Subcutaneous abdominal adipose tissue (tissue), 5 donors: ENCODE measurements around the gene ZNF775.

Source experiments
- H3K27ac ChIP-seq: one replicate; pipeline ENCODE4 v1.7.0; 2013; ENCODE audit warnings: low read depth, mild to moderate bottlenecking, inconsistent platforms, low read length, moderate library complexity
- H3K27me3 ChIP-seq, 5 donors: one replicate each; pipeline ENCODE4 v1.7.0; 2013; ENCODE audit warnings: low read length in 5 of 5, inconsistent platforms in 1 of 5; ENCODE audit not compliant: control insufficient read depth in 5 of 5, insufficient read depth in 4 of 5
- H3K36me3 ChIP-seq, 5 donors: one replicate each; pipeline ENCODE4 v1.7.0; 2013; ENCODE audit warnings: low read length in 5 of 5; ENCODE audit not compliant: control insufficient read depth in 5 of 5, insufficient read depth in 5 of 5
- H3K4me1 ChIP-seq, 5 donors: one replicate each; pipeline ENCODE4 v1.7.0; 2013; ENCODE audit warnings: low read length in 5 of 5, mild to moderate bottlenecking in 3 of 5, moderate library complexity in 1 of 5; ENCODE audit not compliant: control insufficient read depth in 5 of 5, insufficient read depth in 5 of 5
- H3K4me3 ChIP-seq, 5 donors: one replicate each; pipeline ENCODE4 v1.7.0; 2013; ENCODE audit warnings: low read length in 5 of 5, low read depth in 1 of 5
- H3K9ac ChIP-seq, 5 donors: one replicate each; pipeline ENCODE4 v1.7.0; 2013; ENCODE audit warnings: low read length in 5 of 5, mild to moderate bottlenecking in 4 of 5, moderate library complexity in 3 of 5
- H3K9me3 ChIP-seq, 5 donors: one replicate each; pipeline ENCODE4 v1.7.0; 2013; ENCODE audit warnings: low read length in 5 of 5; ENCODE audit not compliant: control insufficient read depth in 5 of 5
- donor health status: healthy.
- donor health status: healthy.
- donor health status: healthy.
- donor health status: healthy.
- donor health status: healthy.

ZNF775 gene

GRCh38 chr7:150337179-150337578 is 42.0 kb upstream of the ZNF775 start:
- Histone ChIP-seq H3K9ac (no peak overlapping the region), H3K27ac (no peak overlapping the region), H3K27me3 (peaks cover 0 to 19% (median 8%) of the 10 kb centered on the region in 5 donors), H3K4me1 (peaks cover 5 to 71% (median 58%) of the 10 kb centered on the region in 5 donors), H3K36me3 (peaks cover 0 to 28% (median 18%) of the 10 kb centered on the region in 5 donors), H3K4me3 (no peak overlapping the region), H3K9me3 (no peaks in the 10 kb centered on the region)

- no peak overlapping the region for H3K4me3 ChIP-seq
- H3K4me1 ChIP-seq, result peaks cover 5 to 71% (median 58%) of the 10 kb centered on the region in 5 donors
- H3K9me3 ChIP-seq, result no peaks in the 10 kb centered on the region
- no peak overlapping the region for H3K27ac ChIP-seq
- H3K27me3 ChIP-seq, result peaks cover 0 to 19% (median 9%) of the 10 kb centered on the region in 5 donors
- H3K9ac ChIP-seq, result peak overlapping the region in 1 of 5 donors; percentile 26
- peaks cover 0 to 28% (median 18%) of the 10 kb centered on the region in 5 donors for H3K36me3 ChIP-seq
Observed at GRCh38 chr7:150337659-150338081, 41.5 kb upstream of the ZNF775 start.

GRCh38 chr7:150338166-150338829 is 40.8 kb upstream of the ZNF775 start:
- H3K36me3 ChIP-seq, result peaks cover 0 to 26% (median 12%) of the 10 kb centered on the region in 5 donors
- peak overlapping the region; percentile 10 for H3K27ac ChIP-seq
- peak overlapping the region in 1 of 5 donors; percentile 26 for H3K9ac ChIP-seq
- H3K4me1 ChIP-seq, result peaks cover 5 to 71% (median 58%) of the 10 kb centered on the region in 5 donors
- peaks cover 0 to under 1% (median 0%) of the 10 kb centered on the region in 5 donors for H3K9me3 ChIP-seq
- peak overlapping the region in 2 of 5 donors; percentile 80 to 83 for H3K4me3 ChIP-seq
- peaks cover 0 to 19% (median 9%) of the 10 kb centered on the region in 5 donors for H3K27me3 ChIP-seq

GRCh38 chr7:150339409-150339809 is 39.7 kb upstream of the ZNF775 start:
- Histone ChIP-seq H3K9me3 (peaks cover 0 to 8% (median 0%) of the 10 kb centered on the region in 5 donors), H3K4me3 (peak overlapping the region; percentile 62 to 83 (median 72)), H3K36me3 (peaks cover 0 to 18% (median 7%) of the 10 kb centered on the region in 5 donors), H3K27ac (peak overlapping the region; percentile 91), H3K4me1 (peaks cover 5 to 71% (median 58%) of the 10 kb centered on the region in 5 donors), H3K9ac (peak overlapping the region in 3 of 5 donors; percentile 5 to 93 (median 23)), H3K27me3 (peaks cover 0 to 19% (median 9%) of the 10 kb centered on the region in 5 donors)

GRCh38 chr7:150340024-150340749 is 38.9 kb upstream of the ZNF775 start:
- peak overlapping the region; percentile 91 for H3K27ac ChIP-seq
- peaks cover 5 to 68% (median 55%) of the 10 kb centered on the region in 5 donors for H3K4me1 ChIP-seq
- peaks cover 0 to 18% (median 7%) of the 10 kb centered on the region in 5 donors for H3K36me3 ChIP-seq
- H3K4me3 ChIP-seq, result peak overlapping the region; percentile 62 to 83 (median 72)
- peaks cover 0 to 19% (median 9%) of the 10 kb centered on the region in 5 donors for H3K27me3 ChIP-seq
- peaks cover 0 to 8% (median 0%) of the 10 kb centered on the region in 5 donors for H3K9me3 ChIP-seq
- H3K9ac ChIP-seq, result peak overlapping the region in 2 of 5 donors; percentile 26 to 93

GRCh38 chr7:150340875-150341262 is 38.3 kb upstream of the ZNF775 start:
- peak overlapping the region; percentile 68 to 93 (median 84) for H3K9ac ChIP-seq
- H3K4me1 ChIP-seq, result peaks cover 2 to 61% (median 48%) of the 10 kb centered on the region in 5 donors
- H3K36me3 ChIP-seq, result peaks cover 0 to 18% (median 7%) of the 10 kb centered on the region in 5 donors
- H3K9me3 ChIP-seq, result peaks cover 0 to 8% (median 0%) of the 10 kb centered on the region in 5 donors
- peaks cover 0 to 19% (median 9%) of the 10 kb centered on the region in 5 donors for H3K27me3 ChIP-seq
- peak overlapping the region; percentile 62 to 83 (median 72) for H3K4me3 ChIP-seq
- H3K27ac ChIP-seq, result peak overlapping the region; percentile 91

GRCh38 chr7:150341263-150342120 is 37.6 kb upstream of the ZNF775 start, which contains the start of gene RARRES2:
Gene RARRES2, minus strand, starts transcription at chr7:150341629. Its CDS starts 1,020 bp downstream, at chr7:150340609.
- H3K4me3 ChIP-seq, result peak within 1 kb of the TSS; percentile 62 to 83 (median 72)
- H3K27ac ChIP-seq, result peak within 1 kb of the TSS; percentile 91
- H3K36me3 ChIP-seq, result peaks cover 0 to 18% (median 7%) of the 10 kb centered on the region in 5 donors
- H3K9me3 ChIP-seq, result peaks cover 0 to 8% (median 0%) of the 10 kb centered on the region in 5 donors
- H3K4me1 ChIP-seq, result peaks cover 2 to 55% (median 42%) of the 10 kb centered on the region in 5 donors
- peaks cover 0 to 19% (median 9%) of the 10 kb centered on the region in 5 donors for H3K27me3 ChIP-seq
- H3K9ac ChIP-seq, result peak within 1 kb of the TSS; percentile 68 to 93 (median 84)

- H3K36me3 ChIP-seq, result peaks cover 0 to 16% (median 7%) of the 10 kb centered on the region in 5 donors
- peak overlapping the region in 2 of 5 donors; percentile 11 to 17 for H3K4me3 ChIP-seq
- peak overlapping the region; percentile 46 for H3K27ac ChIP-seq
- H3K27me3 ChIP-seq, result peaks cover 0 to 19% (median 9%) of the 10 kb centered on the region in 5 donors
- peaks cover 2 to 49% (median 37%) of the 10 kb centered on the region in 5 donors for H3K4me1 ChIP-seq
- peaks cover 0 to 8% (median 0%) of the 10 kb centered on the region in 5 donors for H3K9me3 ChIP-seq
- H3K9ac ChIP-seq, result peak overlapping the region in 2 of 5 donors; percentile 16 to 28
Observed at GRCh38 chr7:150342121-150342408, 37.1 kb upstream of the ZNF775 start.

GRCh38 chr7:150343225-150343624 is 35.9 kb upstream of the ZNF775 start:
- H3K36me3 ChIP-seq, result peaks cover 0 to 10% (median 6%) of the 10 kb centered on the region in 5 donors
- peaks cover 0 to 19% (median 9%) of the 10 kb centered on the region in 5 donors for H3K27me3 ChIP-seq
- no peak overlapping the region for H3K9ac ChIP-seq
- peaks cover 2 to 37% (median 33%) of the 10 kb centered on the region in 5 donors for H3K4me1 ChIP-seq
- H3K4me3 ChIP-seq, result no peak overlapping the region
- no peak overlapping the region for H3K27ac ChIP-seq
- H3K9me3 ChIP-seq, result peaks cover 0 to 8% (median 0%) of the 10 kb centered on the region in 5 donors
